ENCODE results near the gene CTSA. TPM values are rescaled to one million over a fixed set of nuclear protein-coding genes. Genes with fewer than 3 reads are reported as not detected.
A peak's percentile ranks its signal among the peaks of the same experiment; 100 is the strongest.
"Not testable (repeated sequence)": the region's sequence is repeated elsewhere in the genome, so short reads cannot be mapped to it uniquely, and the experiment has no call there.

CTSA gene
- polyA plus RNA-seq, 3 donors: 46.4 to 116 (median 82.4) TPM

DNA sequence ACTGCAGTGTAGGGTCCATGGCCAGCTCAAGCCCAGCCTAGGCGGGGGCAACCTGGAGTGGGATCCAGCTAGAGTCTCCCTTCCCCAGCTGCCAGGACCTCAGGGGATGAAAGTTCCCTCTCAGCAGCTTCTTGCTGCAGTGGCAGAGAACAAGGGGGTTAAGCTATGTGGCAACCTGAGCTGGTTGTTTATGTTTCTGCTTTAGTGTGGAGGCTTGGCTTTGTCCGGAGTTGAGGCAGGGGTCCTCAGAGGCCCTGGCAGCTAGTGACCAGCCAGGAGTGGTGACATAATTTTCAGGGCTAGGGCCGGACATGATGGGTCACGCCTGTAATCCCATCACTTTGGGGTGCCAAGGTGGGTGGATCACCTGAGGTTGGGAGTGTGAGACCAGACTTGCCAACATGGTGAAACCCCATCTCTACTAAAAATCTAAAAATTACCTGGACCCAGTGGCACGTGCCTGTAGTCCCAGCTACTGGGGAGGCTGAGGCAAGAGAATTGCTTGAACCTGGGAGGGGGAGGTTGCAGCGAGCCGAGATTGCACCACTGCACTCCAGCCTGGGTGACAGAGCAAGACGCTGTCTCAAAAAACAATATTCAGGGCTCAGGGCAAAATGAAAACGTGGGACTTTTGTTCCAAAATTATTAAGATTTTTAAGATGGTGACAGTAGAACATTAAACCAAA, 34.8 kb downstream of the CTSA start:
- 59 to 70% (median 63%) methylated on average over 9 of the region's 9 CpGs for WGBS, 3 donors
- no peak overlapping the region for H3K27ac ChIP-seq (ENCODE audit: low read depth, low read length)

- WGBS, 3 donors: 75 to 84% (median 77%) methylated on average over 2 of the region's 2 CpGs
- no peak overlapping the region for H3K27ac ChIP-seq (ENCODE audit: low read depth, low read length)
These were observed 35.6 kb downstream of the CTSA start for GRCh38 chr20:45926731-45927070.

- no peak overlapping the region for H3K27ac ChIP-seq (ENCODE audit: low read depth, low read length)
- 68 to 88% (median 83%) methylated on average over 14 of the region's 14 CpGs for WGBS, 3 donors
These were observed 36.1 kb downstream of the CTSA start for GRCh38 chr20:45927071-45927878.

GRCh38 chr20:45931680-45932079, 40.5 kb downstream of the CTSA start:
- H3K27ac ChIP-seq (ENCODE audit: low read depth, low read length): not testable (repeated sequence)
- 93 to 96% (median 95%) methylated on average over 15 to 17 of the region's 17 CpGs for WGBS, 3 donors

- H3K27ac ChIP-seq (ENCODE audit: low read depth, low read length): no peak overlapping the region
- 15 to 26% (median 24%) methylated on average over 22 of the region's 22 CpGs for WGBS, 3 donors
These were observed 42.3 kb downstream of the CTSA start for GRCh38 chr20:45933266-45934045.

- peak overlapping the region; percentile 71 for H3K27ac ChIP-seq (ENCODE audit: low read depth, low read length)
- WGBS, 3 donors: 0% methylated on average over 31 to 34 of the region's 34 CpGs
These were observed 43.0 kb downstream of the CTSA start for GRCh38 chr20:45934046-45934585.

DNA sequence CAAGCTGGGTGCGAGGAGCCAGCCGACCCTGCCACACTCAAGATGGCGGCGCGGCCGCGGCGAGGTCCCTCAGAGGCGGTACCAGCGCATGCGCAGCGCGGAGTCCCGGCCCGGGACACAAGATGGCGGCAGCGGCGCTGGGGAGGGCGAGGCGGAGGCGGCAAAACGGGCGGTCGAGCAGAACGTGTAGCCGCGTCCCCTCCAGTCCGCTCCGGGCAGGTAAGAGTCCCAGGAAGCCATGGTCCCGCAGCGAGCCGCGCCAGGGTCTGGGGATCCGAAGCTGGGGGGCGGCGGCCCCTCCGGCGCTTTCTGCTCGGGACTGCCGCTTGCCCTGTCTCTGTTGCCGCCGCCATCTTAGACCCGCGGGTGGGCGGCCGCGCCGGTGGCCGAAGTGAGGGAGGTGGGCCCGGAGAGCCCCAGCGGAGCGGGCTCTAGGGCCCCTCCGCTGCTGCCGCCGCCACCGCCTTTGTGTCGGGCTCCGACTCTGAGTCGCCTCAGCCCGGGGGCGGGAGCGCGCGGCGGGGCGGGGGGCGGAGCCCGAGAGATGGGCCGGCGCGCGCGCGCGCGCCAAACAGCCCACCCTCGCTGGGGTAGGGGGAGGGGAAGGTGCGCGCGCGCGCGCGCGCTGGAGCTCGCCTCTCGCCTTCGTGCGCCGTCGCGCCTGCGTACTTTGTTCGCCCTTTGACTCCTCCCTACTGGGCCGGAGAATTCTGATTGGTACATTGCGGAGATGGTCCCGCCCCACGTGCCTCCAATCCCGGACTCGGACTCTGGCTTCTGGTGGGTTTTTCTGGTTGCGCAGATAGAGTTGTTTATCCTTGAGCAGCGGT, 43.7 kb downstream of the CTSA start, which contains the start of gene PCIF1:
TSS of gene PCIF1 (plus strand) at position 98 of the 830 bp plus-strand sequence. CDS start 4,317 bp downstream, outside the sequence.
- WGBS, 3 donors: 0 to 1% (median 0%) methylated on average over 79 to 86 of the region's 102 CpGs
- peak within 1 kb of the TSS; percentile 71 for H3K27ac ChIP-seq (ENCODE audit: low read depth, low read length)

DNA sequence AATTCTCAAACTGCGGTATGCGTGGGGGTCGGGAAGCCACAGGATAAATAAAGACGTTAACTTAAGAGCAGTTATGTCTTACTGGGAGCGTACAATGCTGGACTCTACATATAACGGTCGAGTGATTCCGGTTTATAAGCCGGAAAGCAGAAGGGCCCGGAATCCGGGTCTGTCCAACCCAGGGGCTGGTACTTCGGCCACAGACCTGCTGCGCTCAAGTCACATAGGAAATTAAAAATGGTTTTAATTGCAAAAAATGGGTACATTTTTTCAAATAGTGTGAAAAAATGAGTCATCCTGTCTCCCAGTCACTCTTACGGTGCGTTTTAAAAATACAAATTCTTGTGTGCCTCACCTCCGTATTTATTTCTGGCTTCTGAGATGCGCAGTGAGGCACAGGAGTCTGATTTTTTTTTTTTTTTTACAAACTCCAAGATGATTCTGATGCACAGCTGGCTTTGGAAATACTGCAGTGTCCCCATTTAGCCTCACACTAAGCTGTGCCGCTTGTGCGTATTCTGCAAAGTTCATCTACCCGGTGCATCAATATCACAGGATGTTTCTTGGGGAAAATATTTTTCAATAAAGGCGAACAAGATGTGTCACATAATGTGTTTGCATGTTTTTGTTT, 44.4 kb downstream of the CTSA start:
- H3K27ac ChIP-seq (ENCODE audit: low read depth, low read length): no peak overlapping the region
- 8 to 10% (median 10%) methylated on average over 21 of the region's 21 CpGs for WGBS, 3 donors

- 71 to 81% (median 73%) methylated on average over 2 of the region's 2 CpGs for WGBS, 3 donors
- H3K27ac ChIP-seq (ENCODE audit: low read depth, low read length): no peak overlapping the region
These were observed 46.6 kb downstream of the CTSA start for GRCh38 chr20:45937765-45938164.

- WGBS, 3 donors: 89 to 91% (median 91%) methylated on average over 12 to 13 of the region's 13 CpGs
- H3K27ac ChIP-seq (ENCODE audit: low read depth, low read length): no peak overlapping the region
These were observed 47.7 kb downstream of the CTSA start for GRCh38 chr20:45938727-45939438.

- H3K27ac ChIP-seq (ENCODE audit: low read depth, low read length): no peak overlapping the region
- WGBS, 3 donors: 93 to 94% (median 94%) methylated on average over 3 of the region's 3 CpGs
These were observed 48.9 kb downstream of the CTSA start for GRCh38 chr20:45940053-45940452.

GRCh38 chr20:45940469-45940868, 49.3 kb downstream of the CTSA start:
- 92 to 96% (median 93%) methylated on average over 13 of the region's 13 CpGs for WGBS, 3 donors
- no peak overlapping the region for H3K27ac ChIP-seq (ENCODE audit: low read depth, low read length)

GRCh38 chr20:45943613-45944012, 52.5 kb downstream of the CTSA start:
- 89 to 92% (median 91%) methylated on average over 6 of the region's 6 CpGs for WGBS, 3 donors
- H3K27ac ChIP-seq (ENCODE audit: low read depth, low read length): no peak overlapping the region

GRCh38 chr20:45944151-45944964, 53.2 kb downstream of the CTSA start:
- H3K27ac ChIP-seq (ENCODE audit: low read depth, low read length): no peak overlapping the region
- WGBS, 3 donors: 77 to 84% (median 83%) methylated on average over 15 of the region's 15 CpGs

DNA sequence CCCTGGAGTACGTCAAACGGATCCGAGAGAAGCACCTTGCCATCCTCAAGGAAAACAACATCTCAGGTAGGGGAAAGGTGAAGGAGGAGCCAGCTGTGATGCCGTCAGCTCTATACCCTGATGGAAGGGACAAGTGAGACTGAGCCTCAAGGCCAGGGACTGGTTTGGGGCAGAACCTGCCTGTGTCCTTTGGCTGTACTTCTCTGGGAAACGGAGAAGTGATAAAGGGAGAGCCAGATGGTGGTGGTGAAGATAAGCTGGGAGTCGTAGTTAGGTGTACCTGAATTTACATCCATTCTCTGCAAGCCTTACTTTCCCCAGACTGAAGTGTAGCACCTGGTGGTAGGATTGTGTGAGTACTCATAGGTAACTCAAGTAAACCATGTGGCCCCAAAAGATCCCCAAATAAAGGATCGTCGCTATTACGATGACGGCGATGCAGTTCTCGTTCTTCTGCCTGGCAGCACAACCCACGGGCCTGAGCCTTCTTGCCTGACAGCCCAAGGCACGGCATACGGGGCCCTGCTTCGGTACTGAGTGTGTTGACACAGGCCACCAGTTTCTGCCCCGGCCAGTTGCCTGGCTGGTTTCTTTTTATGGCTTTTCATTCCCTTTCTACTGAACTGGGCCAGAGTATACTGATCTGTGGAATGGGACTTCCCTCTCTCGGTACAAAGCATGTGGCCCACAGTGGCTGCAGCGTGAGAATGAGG, 54.0 kb downstream of the CTSA start:
- H3K27ac ChIP-seq (ENCODE audit: low read depth, low read length): no peak overlapping the region
- WGBS, 3 donors: 59 to 91% (median 86%) methylated on average over 19 of the region's 19 CpGs

All from adipose tissue (tissue), 3 donors.